Endothelial cell of umbilical vein (primary cell): ENCODE measurements around the gene TMEM52B. TPM values are rescaled to one million over a fixed set of nuclear protein-coding genes. Genes with fewer than 3 reads are reported as not detected.

Source experiments
- BruUV-seq: library from RNA; stranded (reverse); fragments of 400-500 nt; replicated peaks from 2 replicates; lab custom pipeline; 2021; lab: Mats Ljungman, UMichigan
- CTCF ChIA-PET: fragments of 300-600, 350-600 bp; sonication (Branson Sonifier 250); formaldehyde crosslinking; loops from one replicate; lab custom pipeline; 2021; ENCODE audit warnings: antibody characterized with exemption, inconsistent platforms; lab: Charles Lee
- POLR2A ChIA-PET: fragments of 300-600, 350-600 bp; sonication (Branson Sonifier 250); formaldehyde crosslinking; loops from one replicate; lab custom pipeline; 2021; ENCODE audit warnings: antibody characterized with exemption, inconsistent platforms; lab: Charles Lee
- DNase-seq: peaks from one replicate; pipeline ENCODE4 v3.0.0-alpha.2; 2011; ENCODE audit warnings: low read depth, low spot score
- FAIRE-seq: peaks from 2 replicates; lab custom pipeline; 2011; peaks lifted over from hg19 to GRCh38; lab: Jason Lieb, UNC
- H2AFZ ChIP-seq: 2 replicates; pipeline ENCODE4 v1.6.0; 2012; ENCODE audit warnings: low read depth, low read length, control low read depth, inconsistent platforms
- H3K27ac ChIP-seq: 2 replicates; pipeline ENCODE4 v1.5.1; 2011; ENCODE audit warnings: low read depth, mild to moderate bottlenecking, control low read depth, low read length, moderate library complexity; ENCODE audit not compliant: insufficient read depth
- H3K27me3 ChIP-seq, 2 experiments: 2 replicates each; pipeline versions ENCODE4 v1.6.0 to v1.6.1; 2011; ENCODE audit warnings: low read length in 2 of 2, mixed read lengths in 1 of 2; ENCODE audit not compliant: control insufficient read depth in 2 of 2, insufficient read depth in 2 of 2
- H3K36me3 ChIP-seq, 2 experiments: 2 replicates in 1 of 2; 3 replicates in 1 of 2; pipeline ENCODE4 v1.5.1; 2011; ENCODE audit warnings: low read length in 2 of 2, mild to moderate bottlenecking in 1 of 2, moderate library complexity in 1 of 2; ENCODE audit not compliant: control insufficient read depth in 2 of 2, insufficient read depth in 2 of 2; ENCODE audit errors: extremely low read depth in 1 of 2
- H3K4me1 ChIP-seq: 3 replicates; pipeline ENCODE4 v1.5.1; 2011; ENCODE audit warnings: mild to moderate bottlenecking, low read length; ENCODE audit not compliant: control insufficient read depth, insufficient read depth; ENCODE audit errors: extremely low read depth
- H3K4me2 ChIP-seq: 2 replicates; pipeline ENCODE4 v1.6.1; 2011; ENCODE audit warnings: low read length, control low read depth, mixed read lengths; ENCODE audit not compliant: insufficient read depth
- H3K4me3 ChIP-seq, 3 experiments: fragments of 200-600 bp in 1 of 3; sonication (generic), shearing (Covaris generic) in 1 of 3; replicated peaks in 1 of 3; 2 replicates each; pipeline ENCODE4 v1.5.1; 2011 to 2016; ENCODE audit warnings: control low read depth in 3 of 3, low read length in 3 of 3, mild to moderate bottlenecking in 2 of 3, inconsistent platforms in 1 of 3, low read depth in 1 of 3, moderate library complexity in 1 of 3; ENCODE audit not compliant: insufficient read depth in 1 of 3
- H3K79me2 ChIP-seq: 2 replicates; pipeline ENCODE4 v1.6.0; 2012; ENCODE audit warnings: low read length, inconsistent platforms; ENCODE audit not compliant: control insufficient read depth, insufficient read depth
- H3K9ac ChIP-seq: replicated peaks from 2 replicates; pipeline ENCODE3; 2011; ENCODE audit warnings: low read length, control low read depth; ENCODE audit not compliant: insufficient read depth; ENCODE audit errors: extremely low read depth
- H3K9me1 ChIP-seq: replicated peaks from 3 replicates; pipeline ENCODE4 v1.6.0; 2011; ENCODE audit warnings: mild to moderate bottlenecking, low read length; ENCODE audit not compliant: control insufficient read depth, insufficient read depth; ENCODE audit errors: extremely low read depth
- H3K9me3 ChIP-seq: replicated peaks from 2 replicates; pipeline ENCODE4 v1.5.1; 2012; ENCODE audit warnings: low read length, inconsistent platforms; ENCODE audit not compliant: control insufficient read depth, insufficient read depth
- H4K20me1 ChIP-seq: replicated peaks from 2 replicates; pipeline ENCODE3; 2011; ENCODE audit warnings: mild to moderate bottlenecking, low read length; ENCODE audit not compliant: control insufficient read depth, insufficient read depth; ENCODE audit errors: extremely low read depth
- EZH2 ChIP-seq: IDR thresholded peaks from 2 replicates; pipeline ENCODE4 v1.6.1; 2012; ENCODE audit warnings: borderline replicate concordance, low read depth, mild to moderate bottlenecking, moderate library complexity, low read length, inconsistent platforms; ENCODE audit not compliant: severe bottlenecking
- FOS ChIP-seq: IDR thresholded peaks from 2 replicates; pipeline ENCODE4 v1.6.1; 2011; ENCODE audit warnings: mild to moderate bottlenecking, low read length, moderate library complexity, borderline replicate concordance; ENCODE audit not compliant: insufficient read depth
- JUN ChIP-seq: IDR thresholded peaks from 2 replicates; pipeline ENCODE4 v1.6.1; 2011; ENCODE audit warnings: borderline replicate concordance, low read depth; ENCODE audit not compliant: insufficient read length, insufficient read depth
- MYC ChIP-seq: IDR thresholded peaks from one replicate; pipeline ENCODE4 v1.6.1; 2011; ENCODE audit warnings: mild to moderate bottlenecking, low read depth, low read length
- POLR2AphosphoS5 ChIP-seq: IDR thresholded peaks from 2 replicates; pipeline ENCODE4 v1.6.1; 2012; ENCODE audit warnings: low read depth, mild to moderate bottlenecking, control low read depth, low read length, moderate library complexity; ENCODE audit not compliant: insufficient read depth
- dilution Hi-C: fragments of 300-500 bp; cut with MboI; formaldehyde crosslinking; loops from one replicate; pipeline ENCODE4 v1.15.0; 2019; ENCODE audit warnings: low sequenced_read_pairs; ENCODE audit not compliant: extremely low pct_ligation_motif_present
- intact Hi-C: fragments of 100-400 bp; cut with micrococcal nuclease; formaldehyde crosslinking; loops from one replicate; pipeline ENCODE4 v1.10.0; 2022
- polyA plus RNA-seq, 4 experiments: library from polyadenylated mRNA; depleted of rRNA in 3 of 4; stranded (reverse) in 3 of 4; unstranded in 1 of 4; fragments of >200 nt; gene quantifications; 2 replicates each; pipeline versions ENCODE4 v1.2.1 to v1.2.3, GENCODE V29; 2011 to 2012; ENCODE audit warnings: missing spikeins in 1 of 4
- total RNA-seq: library from RNA; stranded (reverse); gene quantifications from 2 replicates; pipeline ENCODE4 v1.2.3, GENCODE V29; 2021
- TF ChIP-seq, protein P1 (sequence below), 2 donors: IDR thresholded peaks; 1 replicate in 1 of 2; 2 replicates in 1 of 2; pipeline ENCODE4 v1.5.1; 2011; ENCODE audit warnings: low read length in 2 of 2, mild to moderate bottlenecking in 2 of 2, moderate library complexity in 2 of 2, control low read depth in 1 of 2, inconsistent platforms in 1 of 2, low read depth in 1 of 2; ENCODE audit not compliant: insufficient read depth in 1 of 2; ENCODE audit errors: extremely low read depth in 1 of 2
- TF ChIP-seq, protein P2 (sequence below): IDR thresholded peaks from 2 replicates; pipeline ENCODE4 v1.6.1; 2011; ENCODE audit not compliant: insufficient read depth, insufficient read length

Gene TMEM52B
- total and polyA plus RNA-seq, 2 donors (not counting 3 experiments of a cell fraction or from before 2014, with no cell fraction given): 0.24 TPM; not detected in 1

- no peaks in the 10 kb centered on the region for H3K4me1 ChIP-seq
- dilution Hi-C loops (no loop called here), intact Hi-C loops (loop anchor here (10.0 kb wide), 1 partner anchor 1250 kb away; no protein-coding TSS in a partner anchor)
- no peaks in the 10 kb centered on the region for H3K79me2 ChIP-seq
- no peaks in the 10 kb centered on the region for H3K27me3 ChIP-seq
- H3K27ac ChIP-seq: no peak overlapping the region
- ChIA-PET CTCF (interaction anchor here (0.9 kb wide), 1 partner anchor 484 kb away, joined by 3 read pairs; no protein-coding TSS in a partner anchor), POLR2A (no interaction called here)
- H3K4me2 ChIP-seq: no peak overlapping the region
- H3K4me3 ChIP-seq: no peak overlapping the region
- no peaks in the 10 kb centered on the region for H4K20me1 ChIP-seq
- no peak overlapping the region for H2AFZ ChIP-seq
- H3K9me1 ChIP-seq: no peaks in the 10 kb centered on the region
- BruUV-seq: no TSS peak
- TF ChIP-seq POLR2AphosphoS5 (no peak), FOS (no peak), EZH2 (no peak), JUN (no peak), MYC (no peak)
- TF ChIP-seq, protein P1, sequence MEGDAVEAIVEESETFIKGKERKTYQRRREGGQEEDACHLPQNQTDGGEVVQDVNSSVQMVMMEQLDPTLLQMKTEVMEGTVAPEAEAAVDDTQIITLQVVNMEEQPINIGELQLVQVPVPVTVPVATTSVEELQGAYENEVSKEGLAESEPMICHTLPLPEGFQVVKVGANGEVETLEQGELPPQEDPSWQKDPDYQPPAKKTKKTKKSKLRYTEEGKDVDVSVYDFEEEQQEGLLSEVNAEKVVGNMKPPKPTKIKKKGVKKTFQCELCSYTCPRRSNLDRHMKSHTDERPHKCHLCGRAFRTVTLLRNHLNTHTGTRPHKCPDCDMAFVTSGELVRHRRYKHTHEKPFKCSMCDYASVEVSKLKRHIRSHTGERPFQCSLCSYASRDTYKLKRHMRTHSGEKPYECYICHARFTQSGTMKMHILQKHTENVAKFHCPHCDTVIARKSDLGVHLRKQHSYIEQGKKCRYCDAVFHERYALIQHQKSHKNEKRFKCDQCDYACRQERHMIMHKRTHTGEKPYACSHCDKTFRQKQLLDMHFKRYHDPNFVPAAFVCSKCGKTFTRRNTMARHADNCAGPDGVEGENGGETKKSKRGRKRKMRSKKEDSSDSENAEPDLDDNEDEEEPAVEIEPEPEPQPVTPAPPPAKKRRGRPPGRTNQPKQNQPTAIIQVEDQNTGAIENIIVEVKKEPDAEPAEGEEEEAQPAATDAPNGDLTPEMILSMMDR (IDR thresholded peaks at IDR 0.05; ENCODE audit: extremely low read depth in 1 of 2, insufficient read depth in 1 of 2, low read depth in 1 of 2, low read length in 2 of 2): no peak
- TF ChIP-seq, protein P2, sequence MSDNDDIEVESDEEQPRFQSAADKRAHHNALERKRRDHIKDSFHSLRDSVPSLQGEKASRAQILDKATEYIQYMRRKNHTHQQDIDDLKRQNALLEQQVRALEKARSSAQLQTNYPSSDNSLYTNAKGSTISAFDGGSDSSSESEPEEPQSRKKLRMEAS: no peak
- no peaks in the 10 kb centered on the region for H3K9me3 ChIP-seq
- H3K9ac ChIP-seq: no peak overlapping the region
- no peak for DNase-seq
- peaks cover 0 to 2% of the 10 kb centered on the region in 2 experiments for H3K36me3 ChIP-seq
- no peak for FAIRE-seq
Observed at GRCh38 chr12:10234562-10234961, 55.7 kb downstream of the TMEM52B start.
